HepG2 (cell line): ENCODE data around the gene STKLD1. TPM values are rescaled to one million over a fixed set of nuclear protein-coding genes. Genes with fewer than 3 reads are reported as not detected.
A peak's percentile ranks its signal among the peaks of the same experiment; 100 is the strongest.

ENCODE experiments used
- ELF1 ChIP-seq: sonication (generic); formaldehyde crosslinking; IDR thresholded peaks from 2 replicates; pipeline ENCODE4 v1.4.0; 2020; ENCODE audit warnings: missing genetic modification reagents
- ETV6 ChIP-seq: sonication (generic); formaldehyde crosslinking; conservative IDR thresholded peaks from 2 replicates; pipeline ENCODE4 v1.4.0; 2020; ENCODE audit warnings: missing genetic modification reagents
- GMEB2 ChIP-seq: IDR thresholded peaks from 2 replicates; pipeline ENCODE4 v1.6.1; 2016; ENCODE audit warnings: missing biosample characterization, missing genetic modification reagents, low read depth
- HMGXB4 ChIP-seq, 2 experiments: sonication (generic) in 1 of 2; formaldehyde crosslinking in 1 of 2; IDR thresholded peaks; 2 replicates each; pipeline versions ENCODE4 v1.4.0 to v1.6.1; 2018 to 2020; ENCODE audit warnings: missing genetic modification reagents in 2 of 2, borderline replicate concordance in 1 of 2, low read depth in 1 of 2, mild to moderate bottlenecking in 1 of 2, missing biosample characterization in 1 of 2
- HNRNPK ChIP-seq: fragments of 200-400 bp; formaldehyde crosslinking; IDR thresholded peaks from 2 replicates; pipeline ENCODE4 v1.6.1; 2018; ENCODE audit warnings: low read length, low read depth, moderate library complexity, mild to moderate bottlenecking; ENCODE audit not compliant: poor library complexity, severe bottlenecking
- LRRFIP1 ChIP-seq: sonication (generic); formaldehyde crosslinking; conservative IDR thresholded peaks from 2 replicates; pipeline ENCODE4 v1.4.0; 2020; ENCODE audit warnings: missing genetic modification reagents
- MAX ChIP-seq: IDR thresholded peaks from 2 replicates; pipeline ENCODE4 v1.6.1; 2012; ENCODE audit warnings: inconsistent platforms
- MXD4 ChIP-seq: IDR thresholded peaks from 2 replicates; pipeline ENCODE4 v1.6.1; 2016; ENCODE audit warnings: mild to moderate bottlenecking, missing biosample characterization, missing genetic modification reagents
- SPEN ChIP-seq: sonication (generic); formaldehyde crosslinking; IDR thresholded peaks from 2 replicates; pipeline ENCODE4 v1.5.1; 2020; ENCODE audit warnings: low read depth, mild to moderate bottlenecking, missing genetic modification reagents
- ZBTB38 ChIP-seq: sonication (generic); formaldehyde crosslinking; IDR thresholded peaks from 2 replicates; pipeline ENCODE4 v1.5.1; 2020; ENCODE audit warnings: mild to moderate bottlenecking, missing genetic modification reagents
- ZBTB46 ChIP-seq: sonication (generic); formaldehyde crosslinking; IDR thresholded peaks from 2 replicates; pipeline ENCODE4 v1.4.0; 2020; ENCODE audit warnings: mild to moderate bottlenecking, missing genetic modification reagents, borderline replicate concordance
- ZC3H4 ChIP-seq: sonication (generic); formaldehyde crosslinking; IDR thresholded peaks from 2 replicates; pipeline ENCODE4 v1.4.0; 2020; ENCODE audit warnings: missing genetic modification reagents, borderline replicate concordance
- ZNF441 ChIP-seq: sonication (generic); formaldehyde crosslinking; IDR thresholded peaks from 2 replicates; pipeline ENCODE4 v1.7.0; 2021; ENCODE audit warnings: missing genetic modification reagents, borderline replicate concordance
- ZNF484 ChIP-seq: sonication (generic); formaldehyde crosslinking; IDR thresholded peaks from 2 replicates; pipeline ENCODE4 v1.5.1; 2020; ENCODE audit warnings: mild to moderate bottlenecking, low read depth, missing genetic modification reagents, borderline replicate concordance
- ZNF850 ChIP-seq: sonication (generic); formaldehyde crosslinking; conservative IDR thresholded peaks from 2 replicates; pipeline ENCODE4 v1.9.0; 2021; ENCODE audit warnings: mild to moderate bottlenecking, missing genetic modification reagents
- polyA plus RNA-seq, 8 experiments: library from polyadenylated mRNA; depleted of rRNA in 3 of 8; stranded (reverse) in 7 of 8; unstranded in 1 of 8; fragments of >200 nt; fragmentation: Illumina TruSeq in 4 of 8; extraction: Trizol in 4 of 8; gene quantifications; 2 replicates each; pipeline versions ENCODE4 v1.2.1 to v1.2.3, GENCODE V29; 2011 to 2016; ENCODE audit warnings: low read depth in 4 of 8, missing spikeins in 1 of 8, mixed read lengths in 1 of 8; ENCODE audit not compliant: insufficient read depth in 1 of 8
- total RNA-seq, 5 experiments: library from RNA; depleted of rRNA; stranded (reverse); fragments of >200 nt; fragmentation: Illumina TruSeq; extraction: Trizol; gene quantifications; 2 replicates each; pipeline ENCODE4 v1.2.3, GENCODE V29; 2016; ENCODE audit warnings: low read depth in 1 of 5
- TF ChIP-seq, protein P1 (sequence below): IDR thresholded peaks from 2 replicates; pipeline ENCODE4 v1.6.1; 2016; ENCODE audit warnings: low read depth, borderline replicate concordance
- TF ChIP-seq, protein P2 (sequence below): sonication (generic); formaldehyde crosslinking; IDR thresholded peaks from 2 replicates; pipeline ENCODE4 v1.4.0; 2020; ENCODE audit warnings: mild to moderate bottlenecking, missing genetic modification reagents

Gene STKLD1
- total and polyA plus RNA-seq, 2 of the 13 experiments (the other 11 are each of a cell fraction or from before 2014, with no cell fraction given) = 1.5 to 2.2 TPM

GRCh38 chr9:133347985-133348717 lies 28.0 kb upstream of the STKLD1 start, which contains the start of the genes MED22 and RPL7A (continued):
- TF ChIP-seq HMGXB4 (CRISPR knock-in tag; IDR thresholded peaks at IDR 0.05; ENCODE audit: borderline replicate concordance in 1 of 2, low read depth in 1 of 2) (peak; percentile 82 to 87; a peak in 3 of 4 replicates), ZBTB46 (CRISPR knock-in tag) (no peak), ZBTB38 (CRISPR knock-in tag) (peak; percentile 53; the same call in 1 of the 2 replicates), GMEB2 (CRISPR knock-in tag) (no peak), LRRFIP1 (CRISPR knock-in tag) (no peak), SPEN (CRISPR knock-in tag) (peak; percentile 100), ZNF484 (no peak), ZC3H4 (CRISPR knock-in tag) (peak; percentile 63; the same call in 1 of the 2 replicates), MXD4 (peak; percentile 68; the same call in 1 of the 2 replicates), ZNF850 (CRISPR knock-in tag) (no peak), HNRNPK (peak; percentile 72), MAX (peak; percentile 86), ETV6 (CRISPR knock-in tag) (peak; percentile 49; the same call in 1 of the 2 replicates), ZNF441 (CRISPR knock-in tag) (peak; percentile 20; the same call in 1 of the 2 replicates), ELF1 (CRISPR knock-in tag) (peak; percentile 59)
- TF ChIP-seq, protein P1, sequence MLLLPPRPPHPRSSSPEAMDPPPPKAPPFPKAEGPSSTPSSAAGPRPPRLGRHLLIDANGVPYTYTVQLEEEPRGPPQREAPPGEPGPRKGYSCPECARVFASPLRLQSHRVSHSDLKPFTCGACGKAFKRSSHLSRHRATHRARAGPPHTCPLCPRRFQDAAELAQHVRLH = peak; percentile 71; the same call in 1 of the 2 replicates
- TF ChIP-seq, protein P2, sequence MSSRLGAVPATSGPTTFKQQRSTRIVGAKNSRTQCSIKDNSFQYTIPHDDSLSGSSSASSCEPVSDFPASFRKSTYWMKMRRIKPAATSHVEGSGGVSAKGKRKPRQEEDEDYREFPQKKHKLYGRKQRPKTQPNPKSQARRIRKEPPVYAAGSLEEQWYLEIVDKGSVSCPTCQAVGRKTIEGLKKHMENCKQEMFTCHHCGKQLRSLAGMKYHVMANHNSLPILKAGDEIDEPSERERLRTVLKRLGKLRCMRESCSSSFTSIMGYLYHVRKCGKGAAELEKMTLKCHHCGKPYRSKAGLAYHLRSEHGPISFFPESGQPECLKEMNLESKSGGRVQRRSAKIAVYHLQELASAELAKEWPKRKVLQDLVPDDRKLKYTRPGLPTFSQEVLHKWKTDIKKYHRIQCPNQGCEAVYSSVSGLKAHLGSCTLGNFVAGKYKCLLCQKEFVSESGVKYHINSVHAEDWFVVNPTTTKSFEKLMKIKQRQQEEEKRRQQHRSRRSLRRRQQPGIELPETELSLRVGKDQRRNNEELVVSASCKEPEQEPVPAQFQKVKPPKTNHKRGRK (CRISPR knock-in tag) = no peak
